Esophagus squamous epithelium (tissue), 5 donors: Measurements from ENCODE around the gene DEFB112. TPM values are rescaled to one million over a fixed set of nuclear protein-coding genes. Genes with fewer than 3 reads are reported as not detected.

Experiments
- DNase-seq: peaks from one replicate; lab custom pipeline; 2025; lab: John Stamatoyannopoulos, UW
- H3K27ac ChIP-seq, 4 donors: fragments of 200-600 bp; sonication (generic); one replicate each; pipeline ENCODE4 v1.5.1; 2016 to 2019; ENCODE audit warnings: mild to moderate bottlenecking in 1 of 4
- H3K27me3 ChIP-seq, 4 donors: fragments of 200-600 bp; sonication (generic); 1 replicate in 3 of 4; 2 replicates in 1 of 4; pipeline versions ENCODE4 v1.5.1 to v1.6.0; 2017 to 2021; ENCODE audit warnings: antibody characterized with exemption in 1 of 4
- H3K36me3 ChIP-seq, 3 donors: fragments of 200-600 bp; sonication (generic); one replicate each; pipeline ENCODE4 v1.5.1; 2016 to 2019
- H3K4me1 ChIP-seq, 3 donors: fragments of 200-600 bp; sonication (generic); one replicate each; pipeline ENCODE4 v1.5.1; 2017 to 2019
- H3K4me3 ChIP-seq, 4 donors: fragments of 200-600 bp; sonication (generic); 1 replicate in 3 of 4; 2 replicates in 1 of 4; pipeline ENCODE4 v1.5.1; 2016 to 2019; ENCODE audit warnings: mild to moderate bottlenecking in 2 of 4, moderate library complexity in 1 of 4
- H3K9me3 ChIP-seq, 3 donors: fragments of 200-600 bp; sonication (generic); one replicate each; pipeline ENCODE4 v1.5.1; 2016 to 2019
- CTCF ChIP-seq, 6 experiments: fragments of 450-650 bp in 4 of 6; fragments of 200-600 bp in 2 of 6; sonication (generic) in 2 of 6; IDR thresholded peaks; one replicate each; pipeline ENCODE4 v1.5.1; 2016 to 2019; ENCODE audit warnings: antibody characterized with exemption in 6 of 6, mild to moderate bottlenecking in 4 of 6, moderate library complexity in 4 of 6
- POLR2A ChIP-seq, 4 donors: fragments of 450-650 bp; IDR thresholded peaks; one replicate each; pipeline ENCODE4 v1.6.1; 2017; ENCODE audit warnings: antibody characterized with exemption in 4 of 4, mild to moderate bottlenecking in 4 of 4, moderate library complexity in 3 of 4
- WGBS, 2 donors: methylation state at CpG; one replicate each; pipeline ENCODE4 v1.1.5; 2018; 5-methylcytosine and 5-hydroxymethylcytosine counted together
- intact Hi-C: fragments of 100-400 bp; cut with DNase I; formaldehyde crosslinking; loops from one replicate; pipeline ENCODE4 v1.15.0; 2022
- total RNA-seq, 4 donors: library from RNA; depleted of rRNA; stranded (reverse); fragments of >200 nt; gene quantifications; one replicate each; pipeline ENCODE4 v1.1.0, GENCODE V29; 2016
- donor health status: DM: yes; HTN: yes; CAD: no.

DEFB112 gene
- total RNA-seq, 4 donors from 2014 or later, result not detected

- H3K4me1 ChIP-seq, result no peaks in the 10 kb centered on the region
Observed at GRCh38 chr6:50093116-50093937, 43.6 kb upstream of the DEFB112 start.

GRCh38 chr6:50091641-50092040 is 41.9 kb upstream of the DEFB112 start:
- no peaks in the 10 kb centered on the region for H3K36me3 ChIP-seq
- H3K27me3 ChIP-seq, result no peaks in the 10 kb centered on the region
- no peak overlapping the region for H3K4me3 ChIP-seq
- 14 to 26% methylated on average over 1 of the region's 1 CpG for WGBS, 2 donors
- no peaks in the 10 kb centered on the region for H3K4me1 ChIP-seq
- intact Hi-C loops, result no loop called here
- H3K27ac ChIP-seq, result no peak overlapping the region
- TF ChIP-seq CTCF (IDR thresholded peaks at IDR 0.05) (no peak), POLR2A (IDR thresholded peaks at IDR 0.05) (no peak)
- no peaks in the 10 kb centered on the region for H3K9me3 ChIP-seq
- DNase-seq, result no peak

More at GRCh38 chr6:50093116-50093937, 43.6 kb upstream of the DEFB112 start:
- no peak for TF ChIP-seq POLR2A (IDR thresholded peaks at IDR 0.05)
- TF ChIP-seq CTCF (IDR thresholded peaks at IDR 0.05), result no peak
- DNase-seq, result no peak
- Histone ChIP-seq H3K4me3 (no peak overlapping the region), H3K9me3 (no peaks in the 10 kb centered on the region), H3K27ac (no peak overlapping the region), H3K27me3 (no peaks in the 10 kb centered on the region), H3K36me3 (no peaks in the 10 kb centered on the region)
- WGBS, 2 donors, result 48 to 54% methylated on average over 7 of the region's 7 CpGs
- intact Hi-C loops, result no loop called here

GRCh38 chr6:50089911-50090310 is 40.2 kb upstream of the DEFB112 start:
- Histone ChIP-seq H3K36me3 (no peaks in the 10 kb centered on the region), H3K9me3 (no peaks in the 10 kb centered on the region), H3K27ac (no peak overlapping the region), H3K4me3 (no peak overlapping the region), H3K27me3 (no peaks in the 10 kb centered on the region), H3K4me1 (no peaks in the 10 kb centered on the region)
- intact Hi-C loops, result no loop called here
- no peak for DNase-seq
- TF ChIP-seq CTCF (IDR thresholded peaks at IDR 0.05) (no peak), POLR2A (IDR thresholded peaks at IDR 0.05) (no peak)
- WGBS, 2 donors, result 61 to 66% methylated on average over 2 of the region's 2 CpGs

- no peak for TF ChIP-seq POLR2A (IDR thresholded peaks at IDR 0.05)
- no peak for TF ChIP-seq CTCF (IDR thresholded peaks at IDR 0.05)
- no peaks in the 10 kb centered on the region for H3K9me3 ChIP-seq
- no peak overlapping the region for H3K27ac ChIP-seq
- no peaks in the 10 kb centered on the region for H3K27me3 ChIP-seq
- H3K36me3 ChIP-seq, result no peaks in the 10 kb centered on the region
- H3K4me1 ChIP-seq, result no peaks in the 10 kb centered on the region
- H3K4me3 ChIP-seq, result no peak overlapping the region
- intact Hi-C loops, result no loop called here
- WGBS, 2 donors, result 39 to 63% methylated on average over 2 of the region's 2 CpGs
- DNase-seq, result no peak
Observed at GRCh38 chr6:50087231-50087954, 37.7 kb upstream of the DEFB112 start.

GRCh38 chr6:50077385-50077784 is 27.7 kb upstream of the DEFB112 start:
- Histone ChIP-seq H3K27ac (no peak overlapping the region), H3K4me1 (no peaks in the 10 kb centered on the region), H3K36me3 (no peaks in the 10 kb centered on the region), H3K4me3 (no peak overlapping the region), H3K27me3 (no peaks in the 10 kb centered on the region), H3K9me3 (no peaks in the 10 kb centered on the region)
- TF ChIP-seq POLR2A (IDR thresholded peaks at IDR 0.05) (no peak), CTCF (IDR thresholded peaks at IDR 0.05) (no peak)
- intact Hi-C loops, result no loop called here
- no peak for DNase-seq
- WGBS, 2 donors, result 0% methylated on average over 1 of the region's 1 CpG
